ENCODE results near the gene LY6G5B.

The LY6G5B gene

GRCh38 chr6:31710523-31711219 is 40.9 kb downstream of the LY6G5B start:
- H3K4me3 ChIP-seq (ENCODE audit: low read length) = no peak overlapping the region
- TF ChIP-seq, protein P1, sequence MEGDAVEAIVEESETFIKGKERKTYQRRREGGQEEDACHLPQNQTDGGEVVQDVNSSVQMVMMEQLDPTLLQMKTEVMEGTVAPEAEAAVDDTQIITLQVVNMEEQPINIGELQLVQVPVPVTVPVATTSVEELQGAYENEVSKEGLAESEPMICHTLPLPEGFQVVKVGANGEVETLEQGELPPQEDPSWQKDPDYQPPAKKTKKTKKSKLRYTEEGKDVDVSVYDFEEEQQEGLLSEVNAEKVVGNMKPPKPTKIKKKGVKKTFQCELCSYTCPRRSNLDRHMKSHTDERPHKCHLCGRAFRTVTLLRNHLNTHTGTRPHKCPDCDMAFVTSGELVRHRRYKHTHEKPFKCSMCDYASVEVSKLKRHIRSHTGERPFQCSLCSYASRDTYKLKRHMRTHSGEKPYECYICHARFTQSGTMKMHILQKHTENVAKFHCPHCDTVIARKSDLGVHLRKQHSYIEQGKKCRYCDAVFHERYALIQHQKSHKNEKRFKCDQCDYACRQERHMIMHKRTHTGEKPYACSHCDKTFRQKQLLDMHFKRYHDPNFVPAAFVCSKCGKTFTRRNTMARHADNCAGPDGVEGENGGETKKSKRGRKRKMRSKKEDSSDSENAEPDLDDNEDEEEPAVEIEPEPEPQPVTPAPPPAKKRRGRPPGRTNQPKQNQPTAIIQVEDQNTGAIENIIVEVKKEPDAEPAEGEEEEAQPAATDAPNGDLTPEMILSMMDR (conservative IDR thresholded peaks at IDR 0.05; ENCODE audit: low read length) = no peak
- DNase-seq (ENCODE audit: low read depth) = no peak

GRCh38 chr6:31711233-31711632 is 41.5 kb downstream of the LY6G5B start:
- DNase-seq (ENCODE audit: low read depth) = no peak
- TF ChIP-seq, protein P1 (conservative IDR thresholded peaks at IDR 0.05; ENCODE audit: low read length) = no peak
- H3K4me3 ChIP-seq (ENCODE audit: low read length) = no peak overlapping the region

DNA sequence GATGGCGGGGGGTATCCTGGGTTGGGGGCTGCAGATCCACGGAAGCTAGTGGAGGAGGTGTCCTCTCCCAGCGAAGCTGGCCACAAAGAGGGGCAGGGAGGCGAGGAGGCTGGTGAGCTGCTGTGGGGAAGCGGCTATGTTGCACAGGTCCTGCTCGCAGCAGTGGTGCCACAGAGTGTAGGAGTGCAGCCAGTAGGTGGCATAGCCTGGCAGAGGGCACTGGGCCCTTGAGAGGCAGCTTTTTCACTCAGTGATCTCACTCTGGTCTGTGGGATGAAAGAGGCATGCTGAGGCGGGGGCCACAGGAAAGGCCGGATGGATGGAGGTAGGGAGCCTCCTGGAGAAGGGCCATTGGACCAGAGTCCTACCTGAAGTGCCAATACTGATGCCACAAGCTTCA is 42.5 kb downstream of the LY6G5B start:
- DNase-seq (ENCODE audit: low read depth) = no peak
- no peak overlapping the region for H3K4me3 ChIP-seq (ENCODE audit: low read length)
- TF ChIP-seq, protein P1 (conservative IDR thresholded peaks at IDR 0.05; ENCODE audit: low read length) = 0 out of 2 replicates have a peak, but pooled peaks have one; percentile 4

- no peak overlapping the region for H3K4me3 ChIP-seq (ENCODE audit: low read length)
- no peak for DNase-seq (ENCODE audit: low read depth)
- TF ChIP-seq, protein P1 (conservative IDR thresholded peaks at IDR 0.05; ENCODE audit: low read length) = no peak
Measured at GRCh38 chr6:31713465-31713864, 43.7 kb downstream of the LY6G5B start.

- DNase-seq (ENCODE audit: low read depth) = no peak
- no peak overlapping the region for H3K4me3 ChIP-seq (ENCODE audit: low read length)
- TF ChIP-seq, protein P1 (conservative IDR thresholded peaks at IDR 0.05; ENCODE audit: low read length) = no peak
Measured at GRCh38 chr6:31713991-31714684, 44.4 kb downstream of the LY6G5B start.

DNA sequence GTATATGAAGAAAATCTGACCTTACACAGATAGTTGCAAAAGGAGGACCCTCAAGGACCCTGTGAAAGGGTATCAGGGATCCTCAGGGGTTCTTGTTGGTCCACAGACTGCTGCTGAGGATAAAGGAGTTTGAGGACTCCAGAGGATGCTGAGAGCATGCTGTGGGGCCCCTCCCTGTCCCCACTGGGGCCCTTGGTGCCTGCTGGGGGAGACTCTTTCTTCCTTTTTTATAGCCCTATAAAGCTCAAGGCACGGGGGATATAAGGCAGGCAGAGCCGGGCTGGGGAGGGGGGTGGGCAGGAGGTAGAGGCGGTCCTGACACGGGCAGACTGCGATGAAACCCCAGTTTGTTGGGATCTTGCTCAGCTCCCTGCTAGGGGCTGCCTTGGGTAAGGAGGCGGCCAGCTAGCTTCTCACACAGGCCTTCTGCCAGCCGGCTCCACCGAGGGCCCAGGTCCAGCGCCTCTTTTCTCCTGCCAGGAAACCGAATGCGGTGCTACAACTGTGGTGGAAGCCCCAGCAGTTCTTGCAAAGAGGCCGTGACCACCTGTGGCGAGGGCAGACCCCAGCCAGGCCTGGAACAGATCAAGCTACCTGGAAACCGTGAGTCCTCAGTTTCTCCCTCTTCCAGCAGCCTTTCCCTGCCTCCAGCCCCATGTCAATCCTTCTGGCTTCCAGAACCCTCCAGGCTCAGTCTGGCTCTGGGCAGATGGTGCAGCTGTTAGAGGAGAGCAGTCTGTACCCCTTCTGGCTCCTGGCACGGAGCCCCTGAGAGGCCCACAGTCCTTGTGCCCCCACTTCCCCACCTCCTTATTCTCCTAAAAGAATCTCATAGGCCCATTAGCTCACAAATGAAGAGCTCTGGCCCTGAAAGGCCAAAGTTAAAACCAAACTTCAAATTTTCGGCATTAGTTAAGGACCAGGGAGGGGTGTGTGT is 45.5 kb downstream of the LY6G5B start, which contains the start of gene LY6G6D:
Gene LY6G6D, plus strand, starts transcription at position 327 of the 937 bp plus-strand sequence. Its CDS starts 8 bp downstream, at position 335.
- TF ChIP-seq, protein P1 (conservative IDR thresholded peaks at IDR 0.05; ENCODE audit: low read length) = no peak
- no peak for DNase-seq (ENCODE audit: low read depth)
- no peak within 1 kb of the TSS for H3K4me3 ChIP-seq (ENCODE audit: low read length)

All from AG10803 (cell line).